Progenitor cell of endocrine pancreas (in vitro differentiated cells): ENCODE measurements around the gene CAPZA2. TPM values are rescaled to one million over a fixed set of nuclear protein-coding genes. Genes with fewer than 3 reads are reported as not detected.

ENCODE experiments used
- DNase-seq: peaks from one replicate; pipeline ENCODE4 v3.0.0; 2021; ENCODE audit warnings: low spot score; ENCODE audit not compliant: unreplicated experiment
- H3K27ac Mint-ChIP-seq: 2 replicates; pipeline ENCODE4 v1.8.0; 2021; ENCODE audit warnings: mild to moderate bottlenecking, moderate library complexity, mixed read lengths
- H3K27me3 Mint-ChIP-seq: 2 replicates; pipeline ENCODE4 v1.8.0; 2021; ENCODE audit warnings: mixed read lengths
- H3K36me3 Mint-ChIP-seq: 2 replicates; pipeline ENCODE4 v1.8.0; 2022; ENCODE audit warnings: mixed read lengths; ENCODE audit not compliant: insufficient read depth
- H3K4me1 Mint-ChIP-seq: 2 replicates; pipeline ENCODE4 v1.8.0; 2021; ENCODE audit warnings: low read depth, mixed read lengths
- H3K4me3 Mint-ChIP-seq: 2 replicates; pipeline ENCODE4 v1.8.0; 2021; ENCODE audit warnings: low read depth, mild to moderate bottlenecking, moderate library complexity, mixed read lengths
- H3K9me3 Mint-ChIP-seq: 2 replicates; pipeline ENCODE4 v1.8.0; 2021; ENCODE audit warnings: low read depth, mixed read lengths
- total RNA-seq: library from RNA; stranded (reverse); gene quantifications from 2 replicates; pipeline ENCODE4 v1.2.1, GENCODE V29; 2021
- TF ChIP-seq, protein P1 (sequence below): fragments of 200-600 bp; sonication (generic); IDR thresholded peaks from one replicate; pipeline ENCODE4 v1.5.0; 2021; ENCODE audit warnings: antibody characterized with exemption, mild to moderate bottlenecking; ENCODE audit not compliant: unreplicated experiment

The CAPZA2 gene
- total RNA-seq, 1 donor from 2014 or later: 151 TPM

DNA sequence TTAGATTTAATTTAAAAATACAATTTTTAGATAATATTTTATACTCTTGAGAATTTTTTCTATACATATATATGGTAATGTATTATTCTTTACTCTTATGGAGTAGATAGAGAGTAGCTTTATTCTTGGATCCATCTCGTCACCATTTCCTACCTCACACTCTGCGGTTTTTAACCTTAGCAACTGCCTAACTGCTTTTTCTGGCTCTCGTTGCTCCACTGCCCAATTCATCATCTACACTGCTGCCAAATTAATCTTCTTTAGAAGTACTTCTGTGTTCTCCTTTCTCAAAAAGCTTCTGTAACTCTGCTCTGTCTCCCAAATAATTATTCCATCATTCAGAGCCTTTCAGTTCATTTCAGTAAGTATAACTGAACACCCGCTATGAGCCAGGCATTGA is 35.3 kb downstream of the CAPZA2 start:
- Mint-ChIP-seq H3K4me1 (peaks cover 2% of the 10 kb centered on the region), H3K36me3 (peaks cover 35% of the 10 kb centered on the region), H3K4me3 (no peak overlapping the region), H3K27me3 (no peaks in the 10 kb centered on the region), H3K9me3 (peaks cover 8% of the 10 kb centered on the region), H3K27ac (peak overlapping the region; percentile 2)
- TF ChIP-seq, protein P1, sequence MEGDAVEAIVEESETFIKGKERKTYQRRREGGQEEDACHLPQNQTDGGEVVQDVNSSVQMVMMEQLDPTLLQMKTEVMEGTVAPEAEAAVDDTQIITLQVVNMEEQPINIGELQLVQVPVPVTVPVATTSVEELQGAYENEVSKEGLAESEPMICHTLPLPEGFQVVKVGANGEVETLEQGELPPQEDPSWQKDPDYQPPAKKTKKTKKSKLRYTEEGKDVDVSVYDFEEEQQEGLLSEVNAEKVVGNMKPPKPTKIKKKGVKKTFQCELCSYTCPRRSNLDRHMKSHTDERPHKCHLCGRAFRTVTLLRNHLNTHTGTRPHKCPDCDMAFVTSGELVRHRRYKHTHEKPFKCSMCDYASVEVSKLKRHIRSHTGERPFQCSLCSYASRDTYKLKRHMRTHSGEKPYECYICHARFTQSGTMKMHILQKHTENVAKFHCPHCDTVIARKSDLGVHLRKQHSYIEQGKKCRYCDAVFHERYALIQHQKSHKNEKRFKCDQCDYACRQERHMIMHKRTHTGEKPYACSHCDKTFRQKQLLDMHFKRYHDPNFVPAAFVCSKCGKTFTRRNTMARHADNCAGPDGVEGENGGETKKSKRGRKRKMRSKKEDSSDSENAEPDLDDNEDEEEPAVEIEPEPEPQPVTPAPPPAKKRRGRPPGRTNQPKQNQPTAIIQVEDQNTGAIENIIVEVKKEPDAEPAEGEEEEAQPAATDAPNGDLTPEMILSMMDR: no peak
- no peak for DNase-seq

DNA sequence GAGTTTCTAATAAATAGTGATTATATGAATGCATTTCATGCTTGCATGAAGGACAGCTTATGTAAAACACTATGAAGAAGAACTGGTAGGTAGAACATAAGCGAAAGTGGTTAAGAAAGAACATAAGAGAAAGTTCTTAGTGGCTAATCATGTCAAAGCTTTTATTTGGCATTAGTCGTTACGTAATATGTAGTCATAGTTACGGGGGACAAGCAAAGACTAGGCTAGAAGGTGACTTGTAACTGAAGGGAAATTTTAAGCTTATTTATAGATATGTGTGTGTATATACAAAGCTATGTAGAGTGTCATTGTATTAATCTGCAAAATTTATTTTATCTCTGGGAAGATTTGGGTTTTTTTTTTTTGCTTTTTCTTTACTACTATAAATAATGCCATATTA is 36.9 kb downstream of the CAPZA2 start:
- TF ChIP-seq, protein P1: no peak
- Mint-ChIP-seq H3K9me3 (peaks cover 8% of the 10 kb centered on the region), H3K4me3 (no peak overlapping the region), H3K27ac (no peak overlapping the region), H3K36me3 (peaks cover 32% of the 10 kb centered on the region), H3K4me1 (peaks cover 2% of the 10 kb centered on the region), H3K27me3 (no peaks in the 10 kb centered on the region)
- DNase-seq: no peak

DNA sequence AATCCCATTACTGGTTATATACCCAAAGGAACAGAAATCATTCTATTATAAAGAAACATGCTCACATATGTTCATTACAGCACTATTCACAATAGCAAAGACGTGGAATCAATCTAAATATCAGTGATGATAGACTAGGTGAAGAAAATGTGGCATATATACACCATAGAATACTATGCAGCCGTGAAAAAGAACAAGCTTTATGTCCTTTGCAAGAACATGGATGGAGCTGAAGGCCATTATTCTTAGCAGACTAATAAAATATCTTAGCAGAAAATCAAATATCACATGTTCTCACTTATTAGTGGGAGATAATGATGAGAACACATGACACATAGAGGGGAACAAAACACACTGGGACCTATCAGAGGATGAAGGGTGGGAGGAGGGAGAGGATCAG is 38.8 kb downstream of the CAPZA2 start:
- no peak for DNase-seq
- Mint-ChIP-seq H3K27ac (peak overlapping the region; percentile 37), H3K36me3 (peaks cover 32% of the 10 kb centered on the region), H3K27me3 (no peaks in the 10 kb centered on the region), H3K4me1 (peaks cover 3% of the 10 kb centered on the region), H3K4me3 (no peak overlapping the region), H3K9me3 (peaks cover 8% of the 10 kb centered on the region)
- TF ChIP-seq, protein P1: no peak

DNA sequence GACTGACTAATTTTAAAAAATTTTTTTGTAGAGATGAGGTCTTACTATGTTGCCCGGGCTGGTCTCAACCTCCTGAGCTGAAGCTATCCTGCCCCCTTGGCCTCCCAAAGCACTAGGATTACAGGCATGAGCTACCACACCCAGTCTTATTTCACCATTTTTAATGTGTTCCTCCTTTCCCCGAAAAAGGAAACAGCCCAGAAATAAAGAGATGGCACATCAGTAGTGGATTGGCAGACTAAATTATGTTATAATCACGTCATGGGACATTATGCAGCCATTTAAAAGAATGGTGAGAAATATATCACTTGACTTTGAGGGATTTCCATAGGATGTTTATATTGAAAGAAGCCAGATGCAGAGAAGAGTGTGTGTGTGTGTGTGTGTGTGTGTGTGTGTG is 40.5 kb downstream of the CAPZA2 start:
- Mint-ChIP-seq H3K9me3 (peaks cover 8% of the 10 kb centered on the region), H3K4me3 (no peak overlapping the region), H3K27ac (no peak overlapping the region), H3K36me3 (peaks cover 34% of the 10 kb centered on the region), H3K27me3 (no peaks in the 10 kb centered on the region), H3K4me1 (peaks cover 12% of the 10 kb centered on the region)
- TF ChIP-seq, protein P1: no peak
- no peak for DNase-seq

DNA sequence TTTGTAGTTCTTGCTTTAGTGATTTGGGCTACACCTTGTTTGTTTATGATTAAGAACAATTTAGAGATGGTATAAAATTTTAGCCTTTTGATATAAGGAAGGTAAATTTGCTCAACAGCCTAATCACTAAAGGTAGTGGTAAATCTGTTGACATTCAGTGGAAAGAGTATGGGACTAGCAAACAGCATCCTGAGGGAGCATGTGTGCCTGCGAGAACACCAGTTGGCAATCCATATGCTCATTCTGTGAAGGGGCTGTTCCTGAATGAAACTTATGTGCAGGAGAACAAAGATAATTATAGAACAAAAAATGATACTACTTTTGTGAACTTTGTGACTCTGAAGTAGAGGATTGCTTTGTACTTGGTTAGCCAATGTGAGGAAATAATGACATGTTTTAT is 44.0 kb downstream of the CAPZA2 start:
- Mint-ChIP-seq H3K27ac (peak overlapping the region; percentile 22), H3K4me1 (peaks cover 14% of the 10 kb centered on the region), H3K27me3 (no peaks in the 10 kb centered on the region), H3K9me3 (no peaks in the 10 kb centered on the region), H3K36me3 (peaks cover 34% of the 10 kb centered on the region), H3K4me3 (no peak overlapping the region)
- DNase-seq: no peak
- TF ChIP-seq, protein P1: no peak
